PC-3 (cell line): ENCODE results near the gene ZNF785.

Experiments
- EZH2 ChIP-seq: fragments of 300-600 bp; sonication (generic); IDR thresholded peaks from one replicate; pipeline ENCODE4 v1.6.1; 2017; ENCODE audit warnings: antibody characterized with exemption, mild to moderate bottlenecking, low read length; ENCODE audit not compliant: unreplicated experiment
- TF ChIP-seq, protein P1 (sequence below): fragments of 300-600 bp; sonication (generic); conservative IDR thresholded peaks from 2 replicates; pipeline ENCODE4 v1.5.1; 2017; ENCODE audit warnings: antibody characterized with exemption, low read depth, mild to moderate bottlenecking, low read length

DNA sequence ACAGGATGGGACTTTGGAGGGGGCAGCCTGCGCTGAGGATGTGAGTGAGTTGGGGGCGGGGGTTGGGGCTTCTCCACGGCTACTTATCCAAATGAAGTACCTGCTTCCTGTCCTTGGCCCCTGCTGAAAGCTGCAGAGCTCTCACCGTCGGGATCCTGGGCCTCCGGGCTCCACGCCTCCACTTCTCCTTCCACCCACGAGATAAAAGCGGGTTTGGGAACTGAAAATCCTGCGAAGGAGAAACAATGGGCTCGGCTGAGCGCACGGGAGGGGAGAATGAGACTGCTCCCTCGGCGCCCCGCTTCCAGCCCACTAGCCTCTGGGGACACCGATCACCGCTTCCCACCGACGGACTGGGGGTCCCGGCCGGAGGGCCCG is 486 bp downstream of the ZNF785 start:
- TF ChIP-seq, protein P1, sequence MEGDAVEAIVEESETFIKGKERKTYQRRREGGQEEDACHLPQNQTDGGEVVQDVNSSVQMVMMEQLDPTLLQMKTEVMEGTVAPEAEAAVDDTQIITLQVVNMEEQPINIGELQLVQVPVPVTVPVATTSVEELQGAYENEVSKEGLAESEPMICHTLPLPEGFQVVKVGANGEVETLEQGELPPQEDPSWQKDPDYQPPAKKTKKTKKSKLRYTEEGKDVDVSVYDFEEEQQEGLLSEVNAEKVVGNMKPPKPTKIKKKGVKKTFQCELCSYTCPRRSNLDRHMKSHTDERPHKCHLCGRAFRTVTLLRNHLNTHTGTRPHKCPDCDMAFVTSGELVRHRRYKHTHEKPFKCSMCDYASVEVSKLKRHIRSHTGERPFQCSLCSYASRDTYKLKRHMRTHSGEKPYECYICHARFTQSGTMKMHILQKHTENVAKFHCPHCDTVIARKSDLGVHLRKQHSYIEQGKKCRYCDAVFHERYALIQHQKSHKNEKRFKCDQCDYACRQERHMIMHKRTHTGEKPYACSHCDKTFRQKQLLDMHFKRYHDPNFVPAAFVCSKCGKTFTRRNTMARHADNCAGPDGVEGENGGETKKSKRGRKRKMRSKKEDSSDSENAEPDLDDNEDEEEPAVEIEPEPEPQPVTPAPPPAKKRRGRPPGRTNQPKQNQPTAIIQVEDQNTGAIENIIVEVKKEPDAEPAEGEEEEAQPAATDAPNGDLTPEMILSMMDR: no peak
- no peak for TF ChIP-seq EZH2
